LoVo (cell line): Measurements from ENCODE around the gene SIRT6.
"Not testable (repeated sequence)": the region's sequence is repeated elsewhere in the genome, so short reads cannot be mapped to it uniquely, and the experiment has no call there.

ENCODE experiments used
- DNase-seq: peaks from one replicate; pipeline ENCODE4 v3.0.0-alpha.2; 2016; ENCODE audit warnings: low spot score

Gene SIRT6

GRCh38 chr19:4182084-4182810 lies at the start of gene SIRT6, which contains the start of gene ANKRD24:
TSS of gene SIRT6 (minus strand) at chr19:4182563. CDS start at chr19:4182539, 24 bp downstream.
TSS of gene ANKRD24 (plus strand) at chr19:4182689. CDS start at chr19:4186426, 3,737 bp downstream.
- DNase-seq: peak; percentile 95

DNA sequence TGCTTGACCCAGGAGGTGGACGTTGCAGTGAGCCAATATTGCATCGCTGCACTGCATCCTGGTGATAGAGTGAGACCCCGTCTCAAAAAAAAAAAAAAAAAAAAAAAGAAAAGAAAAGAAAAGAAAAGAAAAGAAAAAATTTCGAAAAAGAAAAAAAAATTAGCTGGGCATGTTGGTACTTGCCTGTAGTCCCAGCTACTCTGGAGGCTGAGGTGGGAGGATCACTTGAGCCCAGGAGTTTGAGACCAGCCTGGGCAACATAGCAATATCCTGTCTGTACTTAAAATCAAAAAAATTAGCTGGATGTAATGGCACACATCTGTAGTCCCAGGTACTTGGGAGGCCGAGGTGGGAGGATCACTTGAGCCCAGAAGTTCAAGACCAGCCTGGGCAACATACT lies 49.8 kb upstream of the SIRT6 start:
- DNase-seq: not testable (repeated sequence)

- DNase-seq: not testable (repeated sequence)
Measured at GRCh38 chr19:4231521-4231920, 49.2 kb upstream of the SIRT6 start.

GRCh38 chr19:4230237-4230636 lies 47.9 kb upstream of the SIRT6 start:
- DNase-seq: not testable (repeated sequence)

DNA sequence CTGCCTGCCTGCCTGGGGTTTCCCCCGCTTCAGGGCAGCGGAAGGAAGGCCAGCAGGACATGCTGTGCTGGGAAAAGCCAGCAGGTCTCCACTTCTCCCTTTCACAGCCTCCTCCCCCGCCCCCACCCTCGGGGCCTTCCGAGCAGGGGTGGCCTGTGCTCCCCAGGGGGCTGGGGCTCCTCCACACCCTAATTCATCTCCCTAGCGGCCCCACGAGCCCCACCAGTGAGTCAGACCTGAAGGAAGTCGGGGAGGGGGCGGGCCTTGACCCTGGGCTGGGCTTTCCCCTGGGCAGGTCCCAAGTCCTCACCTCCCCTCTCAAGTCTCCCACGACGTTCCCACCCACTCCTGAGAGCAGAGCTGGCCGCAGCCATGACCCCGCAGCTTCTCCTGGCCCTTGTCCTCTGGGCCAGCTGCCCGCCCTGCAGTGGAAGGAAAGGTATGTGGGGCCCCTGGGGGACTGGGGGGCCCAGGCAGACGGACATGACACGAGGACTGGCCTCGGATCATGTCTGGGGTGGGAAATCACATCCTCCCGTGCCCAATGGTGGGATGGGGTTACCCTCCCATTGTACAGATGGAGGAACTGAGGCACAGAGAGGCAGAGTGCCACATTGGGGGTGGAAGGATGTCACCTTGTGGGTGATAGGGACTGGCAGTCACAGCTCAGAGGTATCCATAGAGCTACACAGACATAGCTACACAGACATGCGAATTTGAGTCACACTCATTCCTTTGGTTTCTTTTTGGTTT lies 47.0 kb upstream of the SIRT6 start, which contains the start of gene EBI3:
EBI3 (plus strand) TSS at position 345 of the 753 bp plus-strand sequence; CDS start at position 373, 28 bp downstream.
- DNase-seq: no peak

- DNase-seq: no peak
Measured at GRCh38 chr19:4228765-4229178, 46.4 kb upstream of the SIRT6 start.

GRCh38 chr19:4227771-4228170 lies 45.4 kb upstream of the SIRT6 start:
- DNase-seq: no peak

DNA sequence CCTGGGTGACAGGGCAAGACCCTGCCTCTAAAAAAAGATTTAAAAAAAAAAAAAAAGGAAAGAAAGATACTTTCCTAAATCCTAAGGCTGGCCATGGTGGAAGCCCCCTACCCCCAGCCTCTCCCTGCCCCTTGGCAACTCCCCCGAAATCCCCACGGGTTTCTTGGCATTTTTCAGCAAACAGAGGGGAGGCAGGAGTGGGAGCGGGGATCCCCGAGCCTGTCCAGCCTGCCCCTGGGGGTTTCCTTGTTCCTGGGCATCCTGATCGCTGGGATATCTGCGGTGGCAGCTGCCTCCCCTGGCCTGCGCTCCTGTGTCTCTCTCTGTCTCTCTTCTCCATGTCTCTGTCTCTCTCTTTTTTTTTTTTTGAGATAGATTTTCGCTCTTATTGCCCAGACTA lies 43.5 kb upstream of the SIRT6 start:
- no peak for DNase-seq

DNA sequence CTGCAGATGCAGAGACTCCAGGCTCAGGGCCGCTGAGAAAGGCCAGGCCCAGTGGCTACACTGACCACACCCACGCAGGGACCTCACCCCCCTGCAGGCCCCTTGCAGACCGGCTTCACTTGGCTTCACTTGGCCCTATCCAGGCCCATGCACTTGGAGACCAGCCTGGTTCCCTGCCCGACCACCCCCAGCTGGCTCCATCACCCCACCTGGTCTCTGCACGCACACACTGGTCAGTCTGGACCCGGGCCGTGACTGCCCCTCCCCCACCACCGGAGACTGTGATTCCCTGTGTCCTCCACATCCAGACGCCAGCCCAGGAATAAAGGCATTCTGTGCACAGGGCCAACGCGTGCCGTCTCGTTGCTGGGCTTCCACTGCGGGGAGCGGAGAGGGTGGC lies 42.1 kb upstream of the SIRT6 start:
- DNase-seq: no peak

DNA sequence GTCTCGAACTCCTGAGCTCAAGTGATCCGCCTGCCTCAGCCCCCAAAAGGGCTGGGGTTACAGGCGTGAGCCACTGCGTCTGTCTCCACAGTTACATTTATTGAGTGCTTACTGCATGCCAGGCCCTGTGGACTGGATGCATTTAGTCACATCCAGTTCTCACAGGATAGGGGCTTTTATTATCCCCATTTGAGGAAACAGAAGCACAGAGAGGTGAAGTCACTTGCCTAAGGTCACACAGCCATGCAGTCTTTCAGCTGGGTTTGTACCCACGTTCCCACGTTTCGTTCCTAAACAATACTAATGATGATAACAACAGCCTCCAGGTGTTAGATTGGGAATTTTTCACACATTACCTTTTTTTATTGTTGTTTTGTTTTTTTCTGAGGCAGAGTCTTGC lies 37.8 kb upstream of the SIRT6 start:
- no peak for DNase-seq

GRCh38 chr19:4218523-4218922 lies 36.2 kb upstream of the SIRT6 start:
- DNase-seq: not testable (repeated sequence)

DNA sequence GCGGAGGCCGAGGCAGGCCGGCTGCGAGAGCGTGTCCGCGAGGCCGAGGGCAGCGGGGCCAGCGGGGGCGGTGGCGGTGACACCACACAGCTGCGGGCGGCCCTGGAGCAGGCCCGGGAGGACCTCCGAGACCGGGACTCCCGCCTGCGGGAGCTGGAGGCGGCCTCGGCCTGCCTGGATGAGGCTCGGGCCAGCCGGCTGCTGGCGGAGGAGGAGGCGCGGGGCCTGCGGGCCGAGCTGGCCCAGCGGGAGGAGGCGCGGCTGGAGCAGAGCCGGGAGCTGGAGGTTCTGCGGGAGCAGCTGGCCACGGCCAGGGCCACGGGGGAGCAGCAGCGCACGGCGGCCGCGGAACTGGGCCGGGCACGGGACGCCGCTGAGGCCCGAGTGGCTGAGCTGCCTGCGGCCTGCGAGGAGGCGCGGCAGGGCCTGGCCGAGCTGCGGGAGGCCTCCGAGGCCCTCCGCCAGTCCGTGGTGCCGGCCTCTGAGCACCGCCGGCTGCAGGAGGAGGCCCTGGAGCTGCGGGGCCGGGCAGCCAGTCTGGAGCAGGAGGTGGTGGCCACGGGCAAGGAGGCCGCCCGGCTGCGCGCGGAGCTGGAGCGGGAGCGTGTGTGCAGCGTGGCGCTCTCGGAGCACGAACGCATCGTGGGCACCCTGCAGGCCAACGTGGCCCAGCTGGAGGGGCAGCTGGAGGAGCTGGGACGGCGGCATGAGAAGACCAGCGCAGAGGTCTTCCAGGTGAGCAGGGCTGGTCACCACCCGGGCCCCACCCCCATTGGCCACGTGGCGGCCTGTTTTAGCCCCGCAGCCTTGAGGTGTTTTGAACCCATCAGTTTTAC lies 35.3 kb upstream of the SIRT6 start:
- DNase-seq: no peak

GRCh38 chr19:4216846-4217245 lies 34.5 kb upstream of the SIRT6 start:
- DNase-seq: no peak

DNA sequence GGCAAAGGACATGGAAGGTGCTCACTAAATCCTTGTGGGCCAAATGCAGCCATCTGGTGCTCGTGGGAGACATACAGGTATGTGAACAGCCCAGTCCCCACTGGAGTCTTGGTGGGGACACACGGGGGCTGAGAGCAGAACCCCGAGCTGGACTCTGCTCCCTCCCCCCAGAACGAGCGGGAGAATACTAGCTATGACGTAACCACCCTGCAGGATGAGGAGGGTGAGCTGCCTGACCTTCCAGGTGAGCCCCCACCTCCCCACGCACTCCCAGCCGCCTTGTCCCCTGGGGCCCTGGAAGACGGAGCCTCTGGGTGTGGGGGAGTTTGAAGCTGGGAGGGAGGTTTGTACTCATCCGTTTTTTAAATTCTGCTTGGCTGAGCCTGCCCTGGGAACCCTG lies 33.4 kb upstream of the SIRT6 start:
- no peak for DNase-seq

GRCh38 chr19:4213116-4213515 lies 30.8 kb upstream of the SIRT6 start:
- no peak for DNase-seq

DNA sequence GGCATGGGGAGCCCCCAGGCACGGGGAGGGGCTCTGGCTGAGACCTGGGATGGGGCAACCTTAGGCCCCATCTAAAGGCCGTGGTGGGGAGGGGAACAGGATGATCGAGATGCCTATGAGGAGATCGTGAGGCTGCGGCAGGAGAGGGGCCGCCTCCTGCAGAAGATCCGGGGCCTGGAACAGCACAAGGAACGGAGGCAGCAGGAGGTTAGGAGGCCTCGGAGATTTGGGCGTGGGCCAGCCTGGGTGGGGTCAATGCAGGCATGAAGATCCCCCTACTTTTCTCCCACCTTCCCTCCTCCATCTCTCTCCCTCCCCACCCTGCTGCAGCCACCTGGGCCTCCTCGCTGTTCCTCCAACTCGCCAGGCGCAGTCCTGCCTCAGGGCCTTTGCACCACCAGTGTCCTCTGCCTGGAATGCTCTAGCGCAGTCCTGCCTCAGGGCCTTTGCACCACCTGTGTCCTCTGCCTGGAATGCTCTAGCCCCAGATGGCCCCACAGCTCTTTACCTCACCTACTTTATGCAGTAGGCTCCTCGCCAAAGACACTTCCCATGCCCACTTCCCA lies 27.9 kb upstream of the SIRT6 start:
- DNase-seq: no peak

DNA sequence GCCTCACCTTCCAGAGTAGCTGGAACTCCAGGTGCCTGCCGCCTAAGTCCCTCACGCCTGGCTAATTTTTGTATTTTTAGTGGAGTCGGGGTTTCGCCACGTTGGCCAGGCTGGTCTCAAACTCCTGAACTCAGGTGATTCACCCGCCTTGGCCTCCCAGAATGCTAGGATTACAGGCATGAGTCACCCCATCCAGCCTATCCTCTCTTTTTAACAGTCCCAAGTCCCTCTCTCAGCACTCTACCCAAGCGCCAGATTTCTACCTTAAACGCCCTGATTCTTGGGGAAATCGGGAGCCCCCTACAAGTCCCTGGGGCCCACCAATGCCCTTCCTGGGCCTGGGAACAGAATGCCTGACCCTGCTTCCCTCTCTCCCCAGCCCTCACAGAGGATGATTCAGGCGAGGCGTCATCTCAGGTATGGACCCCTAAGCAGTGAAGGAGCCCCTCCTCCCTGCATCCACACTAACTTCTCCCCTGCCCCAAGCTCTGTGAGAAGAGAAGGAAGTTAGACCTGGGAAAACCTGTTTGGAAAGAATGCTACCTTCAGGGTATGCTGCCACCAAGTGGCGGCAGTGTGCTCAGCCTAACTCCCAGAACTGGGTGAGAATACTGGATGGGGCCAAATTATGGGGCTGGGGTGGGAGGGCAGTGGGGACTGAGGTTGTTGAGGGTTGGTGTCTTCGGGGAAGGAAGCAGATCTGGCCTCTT lies 26.2 kb upstream of the SIRT6 start:
- peak; percentile 42 for DNase-seq

GRCh38 chr19:4206818-4207484 lies 24.6 kb upstream of the SIRT6 start:
- no peak for DNase-seq

DNA sequence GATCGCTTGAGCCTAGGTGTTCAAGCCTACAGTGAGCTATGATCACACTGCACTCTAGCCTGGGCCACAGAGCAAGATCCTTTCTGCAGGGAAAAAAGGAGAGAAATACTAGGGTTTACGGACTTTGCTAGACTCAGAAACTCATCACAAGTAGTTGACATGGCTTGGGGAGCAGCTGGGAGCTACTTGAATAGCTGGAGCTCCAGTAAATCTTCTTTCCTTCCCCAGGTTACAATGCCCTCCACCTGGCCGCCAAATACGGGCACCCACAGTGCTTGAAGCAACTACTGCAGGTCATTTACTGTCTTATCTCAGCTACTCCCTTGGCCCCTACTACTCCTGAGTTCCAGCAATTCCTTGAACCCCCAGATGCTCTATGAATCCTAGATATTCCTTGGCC lies 19.4 kb upstream of the SIRT6 start:
- no peak for DNase-seq

DNA sequence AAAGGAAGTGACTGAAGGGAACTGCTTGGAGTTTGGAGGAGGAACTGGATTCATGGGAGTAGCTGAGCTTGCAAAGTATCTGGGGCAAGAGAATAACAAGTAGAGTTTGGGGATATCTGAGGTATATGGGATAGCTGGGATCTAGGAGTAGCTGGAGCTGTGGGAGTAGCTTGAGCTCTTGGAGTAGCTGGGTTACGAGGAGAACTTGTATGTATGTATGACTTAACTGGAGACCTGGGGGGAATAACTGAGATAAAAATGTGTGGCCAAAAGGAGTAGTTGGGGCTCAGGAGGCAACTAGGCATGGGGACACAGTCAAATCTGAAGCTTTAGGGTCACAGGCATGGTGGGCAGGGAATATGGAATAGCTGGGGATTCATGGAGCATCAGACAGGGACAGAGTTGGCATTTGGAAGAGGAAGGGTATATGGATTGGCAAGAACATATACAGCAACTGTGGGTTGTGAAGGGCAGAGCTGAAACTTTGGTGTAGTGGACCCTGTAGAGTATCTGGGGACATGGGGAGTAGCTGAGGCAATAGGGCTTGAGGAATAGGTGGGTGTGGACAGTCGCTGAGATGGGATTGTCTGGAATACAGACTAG lies 18.7 kb upstream of the SIRT6 start:
- DNase-seq: no peak
